Activated CD8-positive, alpha-beta memory T cell treated with anti-CD3 and anti-CD28 coated beads for 24 hours (primary cell): ENCODE data around the gene LRFN2.

Experiments used
- DNase-seq: peaks from one replicate; pipeline ENCODE4 v3.0.0-alpha.2; 2020

Gene LRFN2

GRCh38 chr6:40585651-40586269, 1.4 kb downstream of the LRFN2 start:
- DNase-seq = no peak

DNA sequence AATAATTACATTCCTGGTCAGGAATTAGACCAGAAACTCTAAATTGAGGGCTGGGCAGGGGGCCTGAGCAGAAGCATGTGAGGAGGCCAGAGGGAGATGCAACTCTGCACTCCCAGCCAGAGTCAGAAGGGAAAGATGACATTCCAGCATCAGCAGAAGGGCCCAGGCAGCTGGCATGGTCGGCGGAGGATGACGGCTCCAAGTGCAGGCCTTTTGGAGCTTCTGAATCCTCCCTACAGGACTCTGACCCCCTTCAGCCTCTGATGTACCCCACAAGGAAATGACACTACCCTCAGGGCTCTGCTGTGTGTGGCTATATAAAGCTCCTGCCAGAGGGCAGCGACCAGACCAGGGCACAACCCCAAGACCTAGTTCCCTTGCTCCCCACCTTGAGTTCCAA, 1.9 kb downstream of the LRFN2 start:
- no peak for DNase-seq

- no peak for DNase-seq
Observed at GRCh38 chr6:40584741-40585140, 2.4 kb downstream of the LRFN2 start.

DNA sequence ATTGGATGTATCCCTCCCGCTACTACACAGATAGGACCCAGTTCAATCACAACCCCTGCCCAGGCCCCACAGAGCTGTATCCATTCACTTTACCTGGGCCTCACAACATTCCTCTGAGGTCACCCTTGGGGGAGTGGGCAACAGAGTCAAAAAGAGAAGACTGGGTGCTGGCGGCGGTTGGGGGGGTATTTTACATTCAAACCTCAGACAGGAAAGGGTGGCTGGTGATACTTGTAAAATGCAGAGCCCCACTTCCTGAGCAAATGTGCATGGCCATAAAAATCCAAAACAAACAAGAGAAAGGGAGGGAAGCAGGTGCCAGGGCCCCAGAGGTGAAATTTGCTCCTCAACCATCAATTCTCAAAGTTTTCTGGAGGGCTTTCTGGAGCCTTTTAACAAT, 3.5 kb downstream of the LRFN2 start:
- no peak for DNase-seq

GRCh38 chr6:40582892-40583291, 4.3 kb downstream of the LRFN2 start:
- no peak for DNase-seq

- no peak for DNase-seq
Observed at GRCh38 chr6:40579101-40579500, 8.1 kb downstream of the LRFN2 start.

GRCh38 chr6:40577672-40578071, 9.5 kb downstream of the LRFN2 start:
- no peak for DNase-seq

DNA sequence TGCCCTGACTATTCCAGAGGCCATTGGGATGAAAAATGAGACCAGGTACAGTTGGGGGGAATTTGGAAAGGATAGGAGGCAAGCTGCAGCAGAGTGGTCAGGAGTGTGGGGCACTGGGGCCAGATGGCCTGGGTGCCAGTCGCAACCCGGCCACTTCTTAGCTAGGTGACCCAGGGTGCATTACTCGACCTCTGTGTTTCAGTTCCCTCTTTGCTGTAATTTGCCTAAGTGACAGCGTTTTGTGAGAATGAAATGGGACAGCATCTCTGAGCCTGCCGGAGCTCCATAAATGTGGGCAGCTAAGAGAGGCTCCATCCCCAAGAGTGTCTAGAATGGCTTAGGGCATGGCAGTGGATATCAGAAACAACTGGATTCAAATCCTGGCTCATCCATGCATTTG, 13.9 kb downstream of the LRFN2 start:
- DNase-seq = no peak

GRCh38 chr6:40569162-40569910, 17.8 kb downstream of the LRFN2 start:
- DNase-seq = no peak

GRCh38 chr6:40568062-40568708, 19.0 kb downstream of the LRFN2 start:
- DNase-seq = no peak

DNA sequence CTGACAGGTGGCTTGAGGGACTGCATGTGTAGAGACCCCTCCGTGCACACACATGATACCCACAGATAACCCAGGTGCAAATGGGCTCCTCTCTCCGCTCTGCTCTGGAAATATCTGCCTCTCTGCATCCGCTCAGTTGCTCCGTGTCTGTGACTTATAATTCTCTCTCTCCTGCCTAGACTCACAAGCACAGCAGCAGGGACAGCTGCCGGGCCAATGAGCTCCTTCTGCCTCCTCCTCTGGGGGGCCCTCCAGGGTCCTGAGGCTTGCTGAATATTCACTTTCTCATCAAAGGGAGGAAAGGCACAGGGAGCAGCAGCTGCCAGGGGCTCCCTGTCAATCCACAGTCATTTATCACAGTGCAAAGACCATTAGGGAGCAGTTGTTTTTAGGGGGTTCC, 24.1 kb downstream of the LRFN2 start:
- no peak for DNase-seq

- no peak for DNase-seq
Observed at GRCh38 chr6:40559056-40559455, 28.1 kb downstream of the LRFN2 start.

- DNase-seq = no peak
Observed at GRCh38 chr6:40558102-40558501, 29.1 kb downstream of the LRFN2 start.

GRCh38 chr6:40556881-40557280, 30.3 kb downstream of the LRFN2 start:
- no peak for DNase-seq

DNA sequence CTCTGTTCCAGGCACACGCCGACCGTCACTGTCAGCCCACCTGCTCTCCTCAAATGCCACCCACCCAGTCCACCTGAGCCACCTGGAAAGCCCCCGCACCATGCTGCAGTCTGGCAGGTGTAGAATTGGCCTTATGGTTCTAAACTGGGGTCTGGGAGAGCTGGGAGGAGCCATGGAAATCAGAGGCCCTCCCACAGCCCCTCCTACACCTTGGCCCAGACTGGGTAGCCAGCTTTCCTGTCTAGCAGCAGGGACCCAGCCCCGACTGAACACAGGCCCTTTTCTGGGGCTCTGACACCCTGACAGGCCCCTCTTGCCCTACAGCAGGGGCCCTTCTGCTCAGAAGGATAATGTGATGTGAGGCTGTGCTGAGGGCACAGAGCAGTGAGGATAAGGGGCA, 31.1 kb downstream of the LRFN2 start:
- no peak for DNase-seq

- DNase-seq = no peak
Observed at GRCh38 chr6:40555092-40555491, 32.1 kb downstream of the LRFN2 start.

DNA sequence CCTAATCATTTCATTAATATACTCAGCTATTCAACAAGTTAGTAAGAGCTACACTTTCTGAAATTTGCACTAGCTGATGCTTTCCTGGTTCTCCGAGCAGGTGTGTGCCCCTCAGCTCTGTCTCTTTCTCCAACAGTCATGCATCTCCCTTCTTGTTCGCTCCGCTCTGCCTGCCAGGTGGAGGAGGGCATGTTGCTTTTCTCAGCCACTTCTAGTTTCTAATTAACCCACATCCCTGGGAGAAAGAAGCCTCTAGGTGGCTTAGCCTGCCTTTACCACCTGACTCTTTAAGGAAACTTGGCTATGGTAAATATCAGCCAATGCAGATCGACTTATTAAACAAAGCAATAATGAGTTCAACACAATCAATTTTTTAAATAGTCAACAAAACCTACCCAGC, 34.2 kb downstream of the LRFN2 start:
- no peak for DNase-seq

DNA sequence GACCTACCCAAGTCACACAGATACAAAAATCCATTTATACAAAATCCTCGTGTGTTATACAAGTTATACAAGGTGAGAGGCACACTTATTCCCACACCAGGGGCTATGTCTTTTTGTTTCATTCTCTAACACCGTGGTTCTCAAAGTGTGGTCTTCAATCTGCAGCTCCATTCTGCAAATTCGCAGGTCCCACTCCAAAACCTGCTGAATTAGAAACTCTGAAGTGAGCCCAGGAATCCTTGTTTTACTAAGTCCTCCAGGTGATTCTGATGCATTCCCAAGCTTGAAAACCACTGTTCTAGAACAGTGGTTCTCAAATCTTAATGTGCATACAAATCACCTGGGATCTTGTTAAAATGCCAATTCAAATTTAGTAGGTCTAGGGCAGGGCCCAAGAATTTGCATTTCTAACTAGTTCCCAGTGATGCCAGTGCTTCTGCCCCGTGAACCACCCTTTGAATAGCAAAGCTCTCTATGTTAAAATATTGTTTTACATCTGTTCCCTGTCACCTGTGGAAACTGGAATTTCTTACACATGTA, 35.1 kb downstream of the LRFN2 start:
- DNase-seq = no peak

DNA sequence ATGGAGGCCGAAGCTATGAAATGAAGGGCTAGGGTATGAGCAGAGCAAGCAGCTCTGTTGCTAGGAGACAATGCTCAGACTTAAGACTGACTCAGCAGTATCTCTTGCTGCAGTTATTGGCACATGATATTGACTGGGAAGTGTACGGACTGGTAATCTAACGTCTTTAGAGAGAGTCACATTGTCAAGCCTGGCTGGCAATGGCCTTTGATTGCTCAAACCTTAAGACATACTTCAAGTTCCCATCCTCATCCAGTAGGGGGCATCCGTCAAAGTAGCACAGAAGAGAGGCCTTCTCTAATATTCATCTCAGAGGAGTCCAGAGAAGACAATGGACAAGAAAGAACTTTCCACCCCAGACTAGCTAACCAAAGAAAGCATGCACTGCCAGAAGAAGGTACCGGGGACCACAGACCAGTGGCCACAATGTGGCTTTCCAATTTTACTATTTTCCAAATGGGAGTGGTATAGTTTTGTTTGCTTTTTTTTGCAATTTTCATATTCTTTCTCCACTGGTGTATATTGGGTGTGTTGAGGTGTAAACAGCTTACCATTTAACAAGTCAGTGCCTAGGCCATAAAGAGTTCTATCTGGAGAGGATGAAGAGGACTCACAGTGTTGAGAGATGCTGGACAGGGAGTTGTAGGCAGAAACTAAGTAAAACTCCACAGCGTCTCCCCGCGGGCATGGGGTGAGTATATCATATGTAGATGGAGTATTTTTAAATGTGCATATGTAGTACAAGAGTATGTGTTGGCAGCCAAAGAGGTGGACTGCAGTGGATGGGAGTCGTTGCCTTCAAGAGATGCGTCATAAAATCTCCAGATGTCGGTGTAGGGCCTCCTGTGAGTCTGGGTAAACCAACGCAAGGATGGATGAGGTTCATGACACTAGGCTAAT, 36.7 kb downstream of the LRFN2 start:
- DNase-seq = no peak

GRCh38 chr6:40545954-40546353, 41.2 kb downstream of the LRFN2 start:
- DNase-seq = no peak

GRCh38 chr6:40543776-40544175, 43.4 kb downstream of the LRFN2 start:
- DNase-seq = no peak

DNA sequence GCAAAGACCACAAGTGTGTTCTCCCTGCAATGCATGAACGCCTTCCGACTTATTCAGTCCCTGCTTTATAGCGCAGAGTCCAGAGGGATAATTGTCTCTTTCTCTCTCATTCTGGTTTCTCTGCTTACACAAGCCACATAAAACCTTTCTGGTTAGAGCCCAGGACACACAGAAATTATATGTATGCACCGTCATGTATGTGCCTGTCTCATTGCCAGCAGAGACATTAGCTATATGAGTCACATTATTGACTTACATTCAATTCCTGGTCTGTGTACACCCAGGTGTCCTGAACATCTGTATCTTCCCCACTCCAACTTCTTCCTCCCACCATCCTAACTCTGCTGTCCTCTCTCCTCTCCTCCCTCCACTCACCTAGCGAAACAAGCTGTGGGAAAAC, 44.0 kb downstream of the LRFN2 start:
- DNase-seq = no peak

- no peak for DNase-seq
Observed at GRCh38 chr6:40542175-40542764, 44.9 kb downstream of the LRFN2 start.
